HTERT RPE-1 (cell line): ENCODE measurements around the gene KCNG2.

Experiments used
- in situ Hi-C: fragments of 300-500 bp; cut with MboI; formaldehyde crosslinking; loops from 4 replicates; pipeline ENCODE4 v1.14.3; 2020; ENCODE audit warnings: low sequenced_read_pairs

The KCNG2 gene

DNA sequence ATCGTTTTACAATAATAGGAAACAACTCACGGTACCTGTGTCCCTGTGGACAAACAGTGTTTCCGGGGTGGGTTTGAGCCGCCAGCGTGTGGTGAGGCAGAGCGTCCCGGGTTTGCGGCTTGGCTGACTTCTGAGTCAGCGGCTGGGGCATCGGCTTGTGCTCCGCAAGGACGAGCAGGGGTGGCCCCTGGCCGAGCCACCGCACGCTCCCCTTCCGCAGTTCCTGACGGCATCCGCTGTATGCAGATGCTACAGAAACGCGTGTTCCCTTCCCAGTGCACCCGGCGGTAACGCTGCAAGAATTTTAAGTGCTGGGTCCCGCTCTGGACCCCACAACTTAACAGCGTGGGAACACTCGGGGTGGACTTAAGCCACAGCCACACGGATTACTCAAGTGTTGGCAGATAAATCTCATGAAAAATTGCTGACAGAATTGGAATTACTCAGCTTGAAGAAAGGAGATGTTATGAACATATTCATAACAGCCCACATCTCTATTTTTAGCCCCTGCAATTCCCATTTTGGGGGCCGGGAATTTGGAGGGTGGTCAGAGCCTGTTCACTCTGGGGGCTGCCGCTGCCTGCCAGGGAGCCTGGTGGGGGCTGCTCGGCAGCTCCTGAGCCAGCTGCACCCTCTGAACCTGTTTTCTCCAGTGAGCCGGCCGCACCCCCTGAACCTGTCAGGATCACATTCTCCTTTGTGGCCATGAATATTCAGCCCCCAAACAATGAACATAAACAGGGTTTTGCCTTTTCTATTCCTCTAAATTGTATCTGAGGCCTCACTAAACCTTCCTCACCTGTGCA is 12.6 kb upstream of the KCNG2 start:
- in situ Hi-C loops: no loop called here

DNA sequence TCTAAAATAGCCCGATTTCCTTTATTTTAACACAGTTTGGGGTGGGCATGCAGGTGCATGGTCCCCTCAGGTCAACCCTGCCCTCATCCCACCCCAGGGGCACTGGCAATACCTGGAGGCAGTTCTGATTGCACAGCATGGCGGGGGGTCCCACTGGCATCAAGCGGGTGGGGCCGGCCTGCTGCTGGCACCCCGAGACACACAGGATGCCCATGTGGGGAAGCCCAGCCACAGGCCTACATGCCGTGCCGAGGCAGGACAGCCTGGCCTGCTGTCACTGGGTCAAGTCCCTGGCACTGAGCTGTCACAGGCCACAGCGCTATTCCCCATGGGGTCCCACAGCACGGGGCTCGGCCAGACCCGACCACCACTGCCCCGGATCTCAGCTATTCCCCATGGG is 11.9 kb upstream of the KCNG2 start:
- in situ Hi-C loops: no loop called here

DNA sequence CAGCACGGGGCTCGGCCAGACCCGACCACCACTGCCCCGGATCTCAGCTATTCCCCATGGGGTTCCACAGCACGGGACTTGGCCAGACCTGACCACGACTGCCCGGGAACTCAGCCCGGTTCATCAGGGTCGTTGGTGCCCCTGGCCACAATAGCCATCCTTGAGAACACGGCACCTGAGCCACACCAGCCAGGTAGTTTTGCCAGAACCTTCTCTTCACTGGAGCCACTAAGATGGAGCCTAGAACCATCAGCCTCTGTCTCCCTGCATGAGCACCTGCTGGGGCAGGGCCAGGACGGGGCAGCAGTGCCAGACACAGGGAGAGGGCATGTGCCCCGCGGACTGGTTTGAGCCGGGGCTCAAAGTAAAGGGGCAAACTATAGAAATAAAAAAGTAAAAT is 11.4 kb upstream of the KCNG2 start:
- in situ Hi-C loops: no loop called here

DNA sequence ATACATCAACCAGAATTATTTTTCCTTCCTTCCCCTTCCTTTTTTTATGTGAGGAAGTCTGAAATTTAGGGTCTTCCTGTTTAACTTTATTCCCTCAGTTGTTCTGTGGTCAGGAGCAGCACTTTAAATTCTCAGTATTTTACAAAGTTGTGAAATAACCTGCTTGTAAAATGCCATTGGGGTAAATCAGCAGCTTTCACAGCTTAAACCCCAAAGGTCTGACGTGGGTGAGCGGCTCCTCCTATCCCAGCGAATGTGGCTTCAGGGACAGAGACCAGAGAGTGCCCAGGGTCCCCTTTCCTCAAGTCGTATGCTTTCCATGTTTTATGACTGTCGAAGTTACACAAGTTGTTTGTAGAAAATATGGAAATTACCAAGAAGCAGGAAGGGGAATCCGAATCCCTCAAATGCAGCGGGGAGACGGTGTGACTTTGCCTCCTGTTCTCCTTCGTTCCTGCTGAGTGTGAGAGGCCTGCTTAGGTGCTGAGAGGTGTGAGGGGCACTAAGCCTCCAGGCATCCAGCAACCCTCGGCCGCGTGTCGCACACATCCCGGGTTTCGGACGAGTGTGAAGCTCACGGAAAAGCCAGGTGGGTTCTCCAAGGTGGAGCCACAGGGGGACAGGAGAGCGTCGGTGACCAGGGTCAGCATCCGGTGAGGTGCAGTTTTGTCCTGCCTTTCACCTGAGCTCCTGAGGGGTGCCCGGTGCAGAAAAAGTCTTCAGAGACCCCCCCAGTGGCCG is 10.8 kb upstream of the KCNG2 start:
- in situ Hi-C loops: no loop called here

DNA sequence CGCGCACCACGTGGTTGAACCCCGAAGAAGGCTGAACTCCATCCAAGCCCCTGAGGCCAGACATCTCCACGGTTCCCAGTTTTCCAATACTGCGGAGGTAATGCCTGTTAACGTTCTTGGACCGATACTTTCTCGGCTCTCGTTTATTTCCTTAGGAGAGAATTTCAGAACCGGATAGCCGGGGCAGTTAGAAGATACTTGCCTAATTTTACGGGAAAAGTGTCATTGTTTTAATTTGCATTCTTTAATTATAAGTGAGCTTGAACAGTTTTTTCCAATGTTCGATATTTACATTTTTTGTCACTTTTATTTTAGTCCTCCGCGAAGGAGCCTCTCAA is 10.2 kb upstream of the KCNG2 start:
- in situ Hi-C loops: no loop called here

DNA sequence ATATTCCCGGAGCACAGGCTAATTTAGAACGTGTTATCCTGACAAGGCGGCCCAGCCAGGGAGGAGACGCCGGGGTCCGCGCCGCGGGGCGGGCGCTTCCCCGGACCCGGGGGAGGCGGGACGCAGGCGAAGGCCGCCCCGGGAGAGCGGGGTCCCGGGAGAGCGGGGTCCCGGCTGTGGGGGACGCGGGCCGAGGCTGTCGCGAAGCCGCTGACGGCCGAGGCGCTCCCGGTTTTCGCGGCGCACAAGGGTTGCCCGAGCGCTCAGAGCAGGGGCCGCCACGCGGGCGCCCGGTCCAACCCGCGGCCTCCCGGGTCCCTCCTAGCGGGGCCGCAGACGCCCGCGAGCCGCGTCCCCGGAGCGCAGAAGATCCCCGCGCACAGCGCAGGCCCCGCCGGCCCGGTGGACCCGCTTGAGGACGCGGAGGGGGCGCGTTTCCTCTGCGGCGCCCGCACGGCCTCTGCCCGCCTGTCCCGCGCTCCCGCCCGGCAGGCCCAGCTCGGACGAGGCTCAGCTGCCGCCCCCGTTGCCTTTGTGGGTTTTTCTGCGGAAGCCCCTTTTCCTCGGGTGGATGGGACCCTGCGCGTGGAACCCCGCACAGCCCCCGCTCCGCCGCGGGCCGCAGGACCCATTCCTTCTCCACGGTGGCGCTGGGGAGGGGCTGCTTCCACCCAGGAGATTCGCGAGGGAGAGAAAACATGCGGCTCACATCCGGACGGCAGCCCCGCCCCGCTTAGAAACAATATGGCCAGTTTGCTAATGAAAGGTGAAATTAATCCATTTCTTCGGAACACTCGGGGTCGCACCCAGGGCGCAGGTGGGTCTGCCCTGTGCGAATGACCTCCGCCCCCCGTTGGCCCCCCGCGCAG is 9.6 kb upstream of the KCNG2 start:
- in situ Hi-C loops: no loop called here

DNA sequence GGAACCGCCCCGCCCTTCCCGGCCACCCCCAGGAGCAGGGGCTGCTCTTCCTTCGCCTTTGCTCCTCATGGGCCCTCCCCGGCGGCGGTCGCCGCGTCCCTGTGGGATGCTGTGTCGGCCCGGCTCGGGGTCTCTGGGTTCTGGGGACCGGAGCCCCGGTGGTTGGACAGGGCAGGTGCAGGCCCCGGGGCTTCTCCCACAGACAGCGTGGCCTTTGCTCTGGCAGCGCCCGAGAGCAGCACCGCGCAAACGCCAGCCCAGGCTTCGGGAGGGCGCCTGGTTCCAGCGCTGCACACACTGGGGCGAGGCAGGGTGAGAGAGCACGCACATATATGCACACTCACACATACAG is 9.0 kb upstream of the KCNG2 start:
- in situ Hi-C loops: no loop called here

DNA sequence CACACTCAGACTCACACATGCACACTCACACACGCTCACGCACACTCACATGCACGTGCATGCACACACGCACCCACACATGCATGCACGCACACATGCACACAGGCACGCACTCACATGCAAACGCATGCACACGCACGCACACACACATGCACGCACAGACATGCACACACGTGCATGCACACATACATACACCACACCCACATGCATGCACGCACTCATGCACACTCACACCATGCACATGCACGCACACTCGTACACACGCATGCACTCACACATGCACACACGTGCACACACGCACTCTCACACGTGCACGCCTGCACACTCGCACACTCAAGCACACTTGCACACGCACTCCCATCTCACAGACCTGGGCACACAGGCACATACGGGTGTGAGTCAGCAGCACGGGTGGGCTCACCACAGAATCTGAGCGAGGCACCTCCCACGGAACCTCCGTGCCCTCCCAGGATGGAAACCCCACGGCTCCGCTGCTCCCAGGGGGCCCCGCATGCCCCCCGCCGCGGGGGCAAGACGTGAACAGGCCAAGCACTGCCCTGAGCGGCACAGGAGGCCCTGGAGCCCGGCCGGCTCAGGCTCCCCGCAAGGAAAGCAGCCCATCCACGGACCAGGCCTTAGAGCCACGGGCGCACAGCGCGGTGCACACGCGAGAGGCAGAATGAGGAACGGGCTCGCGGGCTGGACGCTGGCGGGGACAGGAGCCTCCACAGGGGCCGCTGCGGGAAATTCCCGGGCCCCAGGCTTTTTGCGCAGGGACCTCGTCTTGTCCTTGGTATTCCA is 8.4 kb upstream of the KCNG2 start:
- in situ Hi-C loops: no loop called here

DNA sequence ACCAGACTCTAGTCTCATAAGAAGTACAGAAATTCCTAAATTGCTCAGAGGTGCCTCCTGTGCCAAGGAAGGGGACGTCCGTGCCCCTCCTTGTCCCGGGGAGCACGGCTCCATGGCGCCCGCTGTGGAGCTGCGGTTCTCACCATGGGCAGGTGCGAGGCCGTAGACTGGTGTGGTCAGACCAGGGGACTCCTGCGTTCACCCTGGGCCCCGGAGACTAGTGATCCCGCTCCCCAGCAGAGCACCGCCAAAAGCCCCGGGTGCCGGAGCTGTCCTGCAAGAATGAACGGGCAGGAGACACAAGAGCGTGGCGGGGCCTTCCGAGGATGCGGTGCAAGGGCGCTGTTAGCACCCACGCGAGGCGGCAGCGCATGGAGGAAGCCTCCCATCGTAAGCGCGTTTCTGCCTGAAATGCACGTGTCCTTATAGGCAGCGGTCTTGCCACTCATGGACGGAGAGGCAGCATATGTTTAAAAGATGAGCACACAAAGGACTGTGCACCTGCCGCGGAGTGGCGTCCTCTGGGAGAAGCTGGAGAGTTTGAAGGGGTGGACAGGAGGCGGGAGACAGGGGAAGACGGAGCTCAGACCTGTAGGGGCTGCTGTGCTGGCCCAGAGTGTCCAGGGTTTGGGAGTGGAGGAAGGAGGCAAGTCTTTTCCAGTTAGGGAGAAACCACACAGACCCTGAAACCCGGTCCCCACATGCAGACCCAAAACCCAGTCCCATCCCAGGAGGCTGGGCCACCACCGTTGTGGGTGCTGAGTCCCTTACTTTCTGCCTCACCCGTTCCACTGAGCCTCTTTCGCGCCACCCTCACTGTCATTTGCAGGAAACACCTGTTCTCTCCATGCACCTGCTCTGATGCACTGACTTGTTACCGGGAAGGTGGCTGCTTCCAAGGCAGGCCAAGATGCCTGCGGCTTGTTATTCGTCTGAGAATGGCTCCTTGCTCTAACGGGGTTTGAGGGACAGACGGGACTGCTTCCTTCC is 7.5 kb upstream of the KCNG2 start:
- in situ Hi-C loops: no loop called here

DNA sequence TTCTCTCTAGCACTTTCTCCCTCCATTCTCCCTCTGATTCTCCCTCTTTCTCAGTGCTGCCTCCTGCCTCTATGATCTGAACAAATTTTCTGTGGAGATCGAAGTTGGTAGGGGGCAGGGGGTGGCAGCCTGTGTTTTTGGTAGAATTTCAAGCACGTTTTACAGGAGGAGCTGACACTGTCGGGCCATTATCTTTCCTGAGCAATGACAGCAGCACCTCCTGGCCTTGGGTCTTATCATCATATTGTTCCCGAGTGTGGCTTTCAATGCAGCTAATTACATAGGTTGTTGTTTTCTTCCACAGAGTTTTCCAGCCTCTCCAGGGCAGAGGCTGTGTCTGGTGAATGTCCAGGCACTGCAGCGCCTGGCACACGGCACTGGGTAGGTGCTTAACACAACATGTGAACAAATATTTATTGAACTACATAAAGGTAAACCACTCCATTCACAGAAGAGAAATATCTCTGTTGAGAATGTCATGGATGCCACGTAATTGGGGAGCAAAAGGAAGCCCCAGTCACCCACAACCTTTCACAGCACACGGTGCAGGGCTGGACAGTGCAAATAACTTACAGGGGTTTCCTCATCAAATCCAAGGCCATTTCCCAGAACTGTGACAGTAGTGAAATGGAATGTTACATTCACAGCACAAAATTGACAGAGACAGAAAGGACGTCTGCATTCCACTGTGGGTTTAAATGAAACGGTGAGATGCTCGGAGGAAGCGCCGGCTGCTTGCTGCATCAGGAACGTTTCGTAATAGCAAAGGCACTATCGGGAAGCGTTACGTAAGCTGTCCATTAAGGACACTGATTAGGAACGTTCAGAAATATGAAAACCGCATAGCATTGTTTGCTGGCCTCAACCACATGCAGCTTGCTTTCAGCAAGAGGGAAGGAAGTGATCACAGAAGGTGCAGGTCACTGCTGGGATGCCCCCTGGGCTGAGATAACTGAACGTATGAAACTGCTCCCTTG is 6.5 kb upstream of the KCNG2 start:
- in situ Hi-C loops: no loop called here

DNA sequence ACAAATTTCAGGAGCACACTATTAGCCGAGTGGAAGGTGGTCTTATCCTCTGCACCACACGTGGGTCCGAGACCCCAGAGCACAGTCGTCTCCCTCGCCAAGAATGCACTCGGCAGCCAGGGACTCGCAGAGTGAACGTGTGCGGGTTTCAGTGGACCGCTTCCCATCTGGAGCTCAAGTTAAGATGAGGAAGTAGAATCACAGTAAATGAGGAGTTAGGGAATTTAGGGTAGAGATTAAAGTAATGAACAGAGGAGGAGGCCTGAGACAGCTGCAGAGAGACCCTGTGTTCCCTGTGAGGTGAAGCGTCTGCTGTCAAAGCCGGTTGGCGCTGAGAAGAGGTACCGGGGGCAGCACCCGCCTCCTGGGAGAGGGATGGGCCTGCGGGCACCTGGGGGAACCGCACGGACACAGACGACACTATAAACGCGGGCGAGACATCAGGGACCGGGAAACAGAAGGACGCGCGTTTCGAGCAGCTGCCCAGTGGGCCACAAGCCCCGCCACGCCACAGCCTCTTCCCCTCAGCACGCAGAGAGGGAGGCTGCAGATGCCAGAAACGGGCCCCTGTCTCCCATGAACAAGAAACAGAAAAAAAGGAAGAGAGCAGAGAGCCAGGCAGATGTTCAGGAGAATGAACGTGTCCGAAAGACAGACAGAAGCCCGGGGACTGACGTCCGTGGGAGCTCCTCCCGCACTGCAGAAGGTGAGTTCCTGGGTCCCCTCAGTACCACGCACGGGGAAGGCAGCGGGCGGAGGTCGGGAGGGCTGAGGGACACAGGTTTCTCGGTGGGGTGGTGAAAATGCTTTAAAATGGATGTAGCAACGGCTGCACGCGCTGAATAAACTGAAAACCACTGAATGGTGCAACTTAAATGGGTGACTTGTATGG is 5.4 kb upstream of the KCNG2 start:
- in situ Hi-C loops: no loop called here

DNA sequence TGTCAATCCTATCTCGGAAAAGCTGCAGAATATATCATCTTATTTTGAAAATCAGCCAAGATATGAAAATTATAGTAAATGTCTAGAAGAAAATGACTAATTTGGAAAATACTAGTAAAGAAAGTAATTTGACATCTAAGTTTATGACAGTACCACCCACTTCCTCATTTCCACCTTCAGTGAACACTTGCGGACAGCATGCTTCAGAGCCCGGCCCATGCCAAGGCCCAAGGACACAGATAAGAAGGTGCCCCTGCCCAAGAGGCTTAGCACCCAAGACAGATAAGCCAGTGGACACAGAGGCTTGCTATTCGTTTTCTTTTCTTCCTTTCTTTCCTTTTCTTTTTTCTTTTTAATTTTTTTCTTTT is 4.8 kb upstream of the KCNG2 start:
- in situ Hi-C loops: no loop called here

DNA sequence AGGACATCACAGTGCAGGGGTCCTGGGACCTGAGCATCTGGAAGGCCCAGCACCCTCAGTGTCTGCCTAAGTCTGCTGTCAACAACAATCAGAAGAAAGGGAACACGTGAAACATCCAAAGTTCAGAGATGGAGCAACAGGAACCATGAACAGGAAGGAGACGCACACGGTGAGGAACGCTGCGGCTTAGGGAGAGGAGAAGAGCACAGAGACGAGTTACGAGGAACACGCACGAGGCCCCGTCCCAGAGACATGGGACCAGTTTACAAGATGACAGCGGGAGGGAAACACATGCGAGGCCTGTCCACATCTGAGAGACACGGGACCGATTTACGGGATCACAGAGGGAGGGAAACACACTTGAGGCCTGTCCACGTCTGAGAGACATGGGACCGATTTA is 2.9 kb upstream of the KCNG2 start:
- in situ Hi-C loops: no loop called here

DNA sequence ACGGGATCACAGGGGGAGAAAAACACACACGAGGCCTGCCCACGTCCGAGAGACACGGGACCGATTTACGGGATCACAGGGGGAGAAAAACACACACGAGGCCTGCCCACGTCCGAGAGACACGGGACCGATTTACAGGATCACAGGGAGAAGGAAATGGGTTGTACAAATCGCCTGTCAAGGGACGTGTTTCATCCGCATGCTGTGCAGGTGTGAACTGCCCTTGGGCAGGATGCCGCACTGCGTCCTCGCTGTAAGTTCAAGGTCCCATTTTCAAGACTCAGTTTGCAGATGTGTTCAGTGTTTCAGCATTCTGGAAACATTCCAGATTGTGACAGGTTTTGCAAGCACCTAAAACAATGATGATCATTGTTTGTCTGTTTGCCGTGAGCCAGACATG is 2.3 kb upstream of the KCNG2 start:
- in situ Hi-C loops: no loop called here

DNA sequence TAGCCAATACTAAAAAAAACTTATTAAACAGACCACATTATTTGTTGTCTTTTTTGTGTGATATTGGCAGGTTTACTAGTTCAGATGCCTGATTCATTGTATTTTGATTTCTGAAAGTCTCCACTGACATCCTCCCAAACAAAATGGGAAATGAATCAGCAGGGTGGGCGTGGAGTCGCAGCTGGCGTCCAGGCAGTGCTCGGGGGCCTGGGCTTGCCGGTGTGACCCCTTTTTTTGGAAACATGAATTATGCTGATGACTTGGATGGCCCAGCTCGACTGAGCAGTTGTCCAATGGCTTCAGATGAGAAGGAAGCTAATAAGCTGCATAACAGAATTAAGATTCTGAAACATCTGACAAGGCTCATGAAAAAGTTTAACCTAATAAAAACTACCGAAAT is 1.7 kb upstream of the KCNG2 start:
- in situ Hi-C loops: no loop called here

DNA sequence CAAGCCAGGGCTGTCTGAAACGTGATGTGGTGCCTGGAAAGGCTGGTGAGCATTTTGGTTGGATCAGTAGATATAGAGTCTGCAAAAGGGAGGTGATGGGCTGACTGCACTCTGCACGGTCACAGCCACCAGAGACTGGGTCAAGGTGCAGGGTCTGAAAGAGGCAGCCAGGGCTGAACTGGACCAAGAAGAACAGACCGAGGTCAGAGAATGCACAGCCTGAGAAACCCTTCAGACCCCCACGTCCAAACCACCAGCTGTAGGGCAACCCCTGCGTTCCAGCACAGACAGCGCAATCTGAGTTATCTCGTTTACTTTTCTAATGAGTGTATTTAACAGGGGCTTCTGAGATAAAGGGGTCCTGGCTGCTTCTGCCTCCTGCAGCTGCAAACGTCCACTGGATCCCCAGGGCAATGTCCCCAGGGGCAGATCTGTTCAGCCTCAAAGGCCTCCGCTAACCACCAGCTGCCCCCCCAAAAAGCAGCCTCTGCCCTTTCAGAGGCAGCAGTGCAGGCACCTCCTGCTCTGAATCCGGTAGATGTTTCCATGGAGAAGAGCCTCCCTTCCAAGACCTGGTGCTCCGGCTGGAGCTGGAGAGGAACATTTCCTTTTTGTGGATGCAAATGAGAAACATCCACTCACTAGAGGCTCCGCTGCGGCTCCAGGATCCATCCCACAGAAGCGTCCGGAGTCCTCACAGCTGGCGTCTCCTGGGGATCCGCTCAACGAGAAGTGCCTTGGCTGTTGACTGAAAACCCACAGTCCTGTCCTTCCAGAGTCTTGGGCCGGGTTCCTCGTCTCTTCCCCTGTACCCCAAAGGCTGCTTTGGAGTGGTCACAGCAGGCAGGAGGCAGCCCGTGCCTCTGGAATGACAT is 970 bp upstream of the KCNG2 start:
- in situ Hi-C loops: no loop called here
